Epidermal melanocyte (primary cell): Measurements from ENCODE around the gene KCNH5.

Source experiments
- DNase-seq: peaks from one replicate; pipeline ENCODE4 v3.0.0; 2011; ENCODE audit warnings: low spot score; ENCODE audit not compliant: insufficient read length

Gene KCNH5

GRCh38 chr14:62674563-62675237 is 370.6 kb downstream of the KCNH5 start:
- DNase-seq = no peak

GRCh38 chr14:62673014-62673755 is 372.1 kb downstream of the KCNH5 start:
- no peak for DNase-seq

- DNase-seq = no peak
These were observed 374.7 kb downstream of the KCNH5 start for GRCh38 chr14:62670526-62670925.

- DNase-seq = no peak
These were observed 377.8 kb downstream of the KCNH5 start for GRCh38 chr14:62667421-62667914.

- DNase-seq = no peak
These were observed 380.0 kb downstream of the KCNH5 start for GRCh38 chr14:62665286-62665685.

GRCh38 chr14:62663456-62663821 is 381.8 kb downstream of the KCNH5 start:
- no peak for DNase-seq

GRCh38 chr14:62662811-62663455 is 382.3 kb downstream of the KCNH5 start:
- DNase-seq = no peak

- no peak for DNase-seq
These were observed 383.4 kb downstream of the KCNH5 start for GRCh38 chr14:62661818-62662217.

GRCh38 chr14:62658631-62659030 is 386.6 kb downstream of the KCNH5 start:
- DNase-seq = no peak

- no peak for DNase-seq
These were observed 387.9 kb downstream of the KCNH5 start for GRCh38 chr14:62657376-62657775.

GRCh38 chr14:62655166-62655565 is 390.1 kb downstream of the KCNH5 start:
- no peak for DNase-seq

GRCh38 chr14:62654641-62655040 is 390.6 kb downstream of the KCNH5 start:
- no peak for DNase-seq
